B cell (primary cell): ENCODE results near the gene BTNL9.
"Not testable (repeated sequence)": the region's sequence is repeated elsewhere in the genome, so short reads cannot be mapped to it uniquely, and the experiment has no call there.

ENCODE experiments used
- CTCF ChIP-seq: fragments of 200-600 bp; IDR thresholded peaks from one replicate; pipeline ENCODE4 v1.8.0; 2022; ENCODE audit warnings: antibody characterized with exemption, mild to moderate bottlenecking
- EZH2 ChIP-seq: IDR thresholded peaks from 2 replicates; pipeline ENCODE4 v1.6.1; 2012; ENCODE audit warnings: borderline replicate concordance, low read depth, mild to moderate bottlenecking, moderate library complexity, low read length; ENCODE audit not compliant: insufficient read depth, poor library complexity, severe bottlenecking

- TF ChIP-seq EZH2, CTCF: not testable (repeated sequence)
These were observed 25.4 kb upstream of the BTNL9 start for GRCh38 chr5:181014654-181015053.
